Neural crest cell (in vitro differentiated cells): ENCODE results near the gene SRP14. TPM values are rescaled to one million over a fixed set of nuclear protein-coding genes. Genes with fewer than 3 reads are reported as not detected.
A peak's percentile ranks its signal among the peaks of the same experiment; 100 is the strongest.

ENCODE experiments used
- DNase-seq: peaks from one replicate; pipeline ENCODE4 v3.0.0; 2021; ENCODE audit warnings: low read depth, mixed read lengths, low spot score
- H3K27ac Mint-ChIP-seq: one replicate; pipeline ENCODE4 v1.8.0; 2021; ENCODE audit warnings: mild to moderate bottlenecking, mixed read lengths; ENCODE audit not compliant: unreplicated experiment
- H3K27me3 Mint-ChIP-seq: 2 replicates; pipeline ENCODE4 v1.8.0; 2021; ENCODE audit warnings: low read depth, mild to moderate bottlenecking, mixed read lengths
- H3K36me3 Mint-ChIP-seq: 2 replicates; pipeline ENCODE4 v1.8.0; 2021; ENCODE audit warnings: low read depth, mild to moderate bottlenecking, mixed read lengths
- H3K4me1 Mint-ChIP-seq: 2 replicates; pipeline ENCODE4 v1.8.0; 2021; ENCODE audit warnings: mixed read lengths
- H3K4me3 Mint-ChIP-seq: one replicate; pipeline ENCODE4 v1.8.0; 2021; ENCODE audit warnings: mild to moderate bottlenecking, mixed read lengths
- H3K9me3 Mint-ChIP-seq: 2 replicates; pipeline ENCODE4 v1.8.0; 2021; ENCODE audit warnings: mixed read lengths
- CTCF ChIP-seq: fragments of 200-600 bp; sonication (generic); conservative IDR thresholded peaks from 2 replicates; pipeline ENCODE4 v1.5.0; 2021; ENCODE audit warnings: antibody characterized with exemption, mild to moderate bottlenecking
- long read RNA-seq: library from polyadenylated mRNA; unstranded; transcript quantifications from one replicate; pipeline ENCODE4 v2.0.0, GENCODE V29; 2020
- total RNA-seq: library from RNA; stranded (reverse); gene quantifications from 2 replicates; pipeline ENCODE4 v1.2.1, GENCODE V29; 2021

The SRP14 gene
- total RNA-seq, result 229 and 234 TPM in 2 replicates
- long read RNA-seq, transcript SRP14-201 (5 exons, 1,077 nt), result major isoform, 215 of 224 reads
- long read RNA-seq, partial matches to known transcripts, result 1 of 224 reads
- long read RNA-seq, other reads (novel, unspliced or antisense), result 7 of 224 reads

GRCh38 chr15:40038638-40039543, at the start of gene SRP14:
SRP14 (minus strand) TSS chr15:40039181; CDS start chr15:40039116, 65 bp downstream.
- peak; percentile 87 for DNase-seq
- peak; percentile 30 for TF ChIP-seq CTCF
- peak within 1 kb of the TSS; percentile 96 for H3K27ac Mint-ChIP-seq
- no peaks in the 10 kb centered on the region for H3K27me3 Mint-ChIP-seq
- no peaks in the 10 kb centered on the region for H3K9me3 Mint-ChIP-seq
- peak within 1 kb of the TSS; percentile 99 for H3K4me3 Mint-ChIP-seq
- peaks cover 5% of the 10 kb centered on the region for H3K36me3 Mint-ChIP-seq
- peaks cover 36% of the 10 kb centered on the region for H3K4me1 Mint-ChIP-seq

GRCh38 chr15:40087991-40088928, 49.3 kb upstream of the SRP14 start:
- H3K4me3 Mint-ChIP-seq, result peak overlapping the region; percentile 50
- H3K27me3 Mint-ChIP-seq, result no peaks in the 10 kb centered on the region
- H3K27ac Mint-ChIP-seq, result peak overlapping the region; percentile 82

GRCh38 chr15:40087068-40087810, 48.3 kb upstream of the SRP14 start:
- TF ChIP-seq CTCF, result no peak
- no peak for DNase-seq
- Mint-ChIP-seq H3K27me3 (no peaks in the 10 kb centered on the region), H3K9me3 (no peaks in the 10 kb centered on the region), H3K27ac (peak overlapping the region; percentile 38), H3K36me3 (no peaks in the 10 kb centered on the region), H3K4me1 (peaks cover 86% of the 10 kb centered on the region), H3K4me3 (peak overlapping the region; percentile 56)

More at GRCh38 chr15:40087991-40088928, 49.3 kb upstream of the SRP14 start:
- H3K9me3 Mint-ChIP-seq, result no peaks in the 10 kb centered on the region
- no peak for DNase-seq
- no peaks in the 10 kb centered on the region for H3K36me3 Mint-ChIP-seq
- peaks cover 86% of the 10 kb centered on the region for H3K4me1 Mint-ChIP-seq
- no peak for TF ChIP-seq CTCF

GRCh38 chr15:40085266-40085665, 46.3 kb upstream of the SRP14 start:
- no peaks in the 10 kb centered on the region for H3K27me3 Mint-ChIP-seq
- no peak overlapping the region for H3K27ac Mint-ChIP-seq
- H3K36me3 Mint-ChIP-seq, result no peaks in the 10 kb centered on the region

More at GRCh38 chr15:40085266-40085665, 46.3 kb upstream of the SRP14 start:
- Mint-ChIP-seq H3K4me3 (no peak overlapping the region), H3K4me1 (peaks cover 87% of the 10 kb centered on the region), H3K9me3 (no peaks in the 10 kb centered on the region)
- no peak for DNase-seq
- TF ChIP-seq CTCF, result no peak
